GM21526 (cell line): ENCODE results near the gene CBX4.

Source experiments
- ATAC-seq: cut with Tn5 transposase; IDR thresholded peaks from one replicate; pipeline ENCODE4 v1.9.1; 2021; ENCODE audit warnings: moderate library complexity; ENCODE audit not compliant: unreplicated experiment, low FRiP score

Gene CBX4

DNA sequence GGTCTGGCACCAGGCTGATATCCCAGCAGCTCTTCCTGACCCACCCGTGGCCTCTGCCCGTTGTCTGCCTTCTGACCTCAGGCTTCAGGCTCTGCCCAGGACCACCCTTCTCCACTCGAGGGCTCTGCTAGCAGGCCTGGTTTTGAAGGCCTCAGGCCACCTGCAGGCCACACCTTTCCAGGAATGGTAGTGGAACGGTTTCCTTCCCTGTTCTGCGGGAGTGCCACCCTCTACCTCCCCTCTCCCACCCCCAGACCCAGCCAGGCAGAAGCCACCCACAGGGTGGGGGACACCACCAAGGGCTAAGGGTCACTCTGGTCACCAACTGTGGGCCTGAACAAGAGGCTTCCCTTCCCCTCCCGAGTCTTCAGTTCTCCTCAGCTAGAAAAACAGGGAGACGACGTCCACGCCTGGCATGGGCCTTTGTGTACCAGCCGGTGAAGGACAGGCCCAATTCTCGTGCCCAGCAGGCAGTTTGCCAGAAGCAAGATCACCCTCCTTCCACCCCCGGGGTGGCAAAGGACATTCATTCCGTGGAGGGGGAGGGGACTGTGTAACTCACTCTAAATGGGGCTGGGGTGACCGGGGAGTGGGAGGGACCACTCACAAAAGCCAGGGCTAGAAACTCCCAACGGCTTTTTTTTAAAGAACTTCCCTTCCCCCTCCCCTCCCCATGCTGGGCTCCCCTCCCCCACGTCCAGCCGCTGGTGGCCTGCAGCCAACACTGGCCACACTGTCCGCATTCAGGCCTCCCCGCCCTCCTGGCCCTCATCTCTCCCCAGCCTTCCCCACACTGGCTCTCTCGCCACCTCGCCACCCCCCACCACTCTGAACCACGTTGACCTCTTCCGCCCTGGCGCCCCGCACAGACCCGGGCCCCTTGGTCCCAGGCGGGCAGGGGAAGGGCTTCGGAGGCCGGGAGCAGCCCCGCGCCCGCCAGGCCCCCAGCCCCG is 7.7 kb downstream of the CBX4 start:
- no peak for ATAC-seq

DNA sequence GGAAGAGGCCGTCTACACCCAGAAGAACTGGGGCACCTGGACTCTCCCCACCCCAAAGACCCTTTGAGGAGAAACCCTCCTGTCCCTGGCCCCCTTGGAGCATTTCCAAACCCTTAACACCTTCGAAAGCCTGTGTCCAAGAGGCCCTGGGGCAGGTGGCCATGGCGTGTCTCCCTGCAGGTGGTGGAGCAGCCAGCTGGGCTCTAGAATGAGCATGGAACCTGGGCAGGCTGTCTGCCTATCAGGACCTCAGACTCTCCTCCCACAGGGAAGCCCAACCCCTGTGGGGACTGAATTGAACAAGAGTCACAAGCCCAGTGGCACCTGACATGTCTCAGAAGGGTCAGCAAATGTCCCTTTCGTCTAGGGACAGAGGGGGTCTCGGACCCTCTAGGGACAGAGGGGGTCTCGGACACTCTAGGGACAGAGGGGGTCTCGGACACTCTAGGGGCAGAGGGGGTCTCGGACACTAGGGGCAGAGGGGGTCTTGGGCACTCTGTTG is 8.4 kb downstream of the CBX4 start:
- ATAC-seq = no peak

DNA sequence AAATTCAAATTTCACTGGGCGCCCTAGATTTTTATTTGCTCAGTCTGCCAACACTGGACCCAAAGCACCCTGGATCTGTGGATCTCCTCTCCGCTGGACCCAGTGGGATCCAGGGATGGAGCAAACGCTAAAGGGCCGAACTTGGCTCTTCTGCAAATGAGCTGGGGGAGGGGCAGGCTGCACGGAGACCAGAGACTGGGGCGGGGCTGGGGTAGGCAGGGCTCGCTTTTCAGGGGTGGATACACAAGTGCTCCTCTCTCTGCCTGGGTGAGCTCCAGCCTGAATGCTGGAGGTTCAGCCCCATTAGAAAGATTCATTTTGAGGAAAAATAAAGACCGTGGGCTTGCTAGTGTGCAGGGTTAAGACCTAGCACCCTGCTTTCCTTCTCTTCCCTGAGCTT is 8.9 kb downstream of the CBX4 start:
- no peak for ATAC-seq

GRCh38 chr17:79829457-79829856 is 9.8 kb downstream of the CBX4 start:
- no peak for ATAC-seq

- no peak for ATAC-seq
Measured at GRCh38 chr17:79829004-79829403, 10.2 kb downstream of the CBX4 start.

DNA sequence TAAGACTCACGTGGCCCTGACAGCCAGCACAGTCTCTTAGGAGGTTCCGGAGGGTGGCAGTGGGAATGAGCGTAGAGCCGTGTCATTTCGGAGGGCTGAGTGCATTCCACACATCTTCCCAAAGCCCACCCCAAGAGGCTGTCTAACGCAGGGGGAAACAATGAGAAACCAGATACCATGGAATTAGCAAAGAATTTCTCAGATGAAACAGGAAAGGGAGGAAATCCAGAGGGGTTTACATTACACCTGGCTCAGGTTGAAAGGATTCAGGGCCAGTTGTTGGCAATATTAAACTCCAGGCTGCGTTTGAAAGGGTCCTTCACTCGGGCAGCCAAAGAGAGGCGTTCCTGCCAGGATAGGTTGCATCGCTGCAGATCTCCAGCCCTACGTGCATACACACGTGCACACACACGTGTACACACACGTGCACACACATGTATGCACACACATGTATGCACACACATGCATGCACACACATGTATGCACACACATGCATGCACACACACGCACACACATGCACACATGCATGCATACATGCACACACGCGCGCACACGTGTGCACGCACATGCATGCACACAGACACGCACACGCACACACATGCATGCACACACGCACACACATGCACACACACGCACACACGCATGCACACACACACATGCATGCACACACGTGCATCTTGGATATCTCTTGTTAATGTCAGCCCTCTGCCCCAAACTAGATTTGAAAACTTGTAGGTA is 12.2 kb downstream of the CBX4 start:
- no peak for ATAC-seq

DNA sequence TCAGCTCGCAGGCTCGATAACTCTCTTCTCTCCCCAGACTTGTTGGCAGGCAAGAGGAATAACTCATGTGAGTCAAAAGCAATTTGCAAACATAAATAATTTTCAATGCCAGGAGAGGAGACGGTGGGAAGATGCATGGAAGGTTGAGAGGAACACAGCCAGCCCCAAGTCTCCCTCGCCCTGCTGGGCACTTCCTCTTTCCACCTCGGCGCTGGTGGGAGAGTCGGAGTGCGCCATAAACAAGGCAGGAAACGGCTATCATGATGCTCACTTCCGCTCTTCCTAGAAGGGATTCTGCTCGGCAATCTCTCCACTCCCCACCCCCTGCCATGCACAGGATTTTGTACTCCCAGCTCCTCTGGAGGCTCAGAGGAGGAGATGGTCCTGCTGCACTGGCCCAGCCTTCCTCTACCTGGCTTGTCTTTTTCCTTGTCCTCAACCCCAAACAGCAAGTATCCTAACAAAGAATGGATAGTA is 13.0 kb downstream of the CBX4 start:
- ATAC-seq = no peak

- no peak for ATAC-seq
Measured at GRCh38 chr17:79825580-79825921, 13.7 kb downstream of the CBX4 start.

- no peak for ATAC-seq
Measured at GRCh38 chr17:79824893-79825579, 14.2 kb downstream of the CBX4 start.

GRCh38 chr17:79824234-79824633 is 15.0 kb downstream of the CBX4 start:
- no peak for ATAC-seq

DNA sequence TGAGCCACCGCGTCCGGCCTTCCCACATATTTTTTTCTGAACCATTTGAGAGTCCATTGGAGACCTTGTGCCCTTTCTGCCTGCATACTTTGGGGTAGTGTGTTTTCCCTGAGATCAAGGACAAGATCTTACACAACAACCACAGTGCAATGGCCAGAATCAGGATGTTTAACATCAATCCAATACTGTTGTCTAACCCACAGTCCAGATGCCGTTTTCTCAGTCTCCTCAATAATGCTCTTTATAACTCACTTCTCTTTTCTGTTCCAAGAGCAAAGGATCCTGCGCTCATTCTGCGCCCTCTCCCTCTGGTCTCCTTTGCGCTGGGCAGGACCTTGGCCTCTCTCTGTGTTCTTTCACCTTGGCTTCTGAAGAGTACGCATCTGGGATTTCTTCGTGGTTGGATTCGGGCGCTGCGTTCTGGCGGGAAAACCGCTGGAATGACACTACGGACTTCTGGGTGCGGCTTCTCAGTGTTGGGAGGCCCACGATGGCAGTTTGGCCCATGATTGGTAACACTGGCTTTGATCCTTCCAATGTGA is 16.6 kb downstream of the CBX4 start:
- no peak for ATAC-seq

DNA sequence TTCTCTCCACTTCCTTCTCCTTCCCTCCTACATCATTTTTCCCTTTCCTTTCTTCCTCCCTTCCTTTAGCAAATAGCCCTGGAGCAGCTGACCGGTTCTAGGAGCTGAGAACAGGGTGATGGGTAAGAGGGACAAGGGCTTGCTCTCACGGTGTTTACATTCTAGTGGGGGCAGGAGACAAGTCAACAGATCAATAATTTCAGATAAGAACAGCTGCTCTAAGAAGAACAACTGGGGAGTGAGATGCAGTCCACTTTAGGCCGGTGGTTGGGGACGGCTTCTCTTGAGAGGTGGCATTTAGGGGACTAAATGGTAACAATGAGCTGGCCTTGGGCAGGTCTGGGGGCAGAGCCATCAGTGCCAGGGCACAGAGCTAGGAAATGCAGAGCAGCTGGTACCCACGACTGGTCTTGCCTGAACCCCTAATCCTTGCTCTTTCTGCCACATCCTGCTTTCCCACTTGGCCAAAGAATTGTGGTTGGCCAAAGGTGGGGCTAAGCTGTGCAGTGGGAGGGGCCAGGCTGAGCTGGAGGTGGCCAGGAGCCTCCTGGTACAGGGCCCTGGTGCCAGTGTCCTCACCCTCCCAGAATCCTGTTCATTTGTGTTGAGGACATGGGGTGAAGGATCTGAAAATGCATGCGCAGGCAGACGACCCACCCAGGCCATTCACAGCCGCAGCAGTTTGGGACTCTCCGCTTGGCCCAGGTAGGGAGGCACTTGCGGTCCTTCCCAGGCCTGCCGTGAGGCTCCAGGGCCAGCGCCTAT is 17.7 kb downstream of the CBX4 start:
- ATAC-seq = no peak

DNA sequence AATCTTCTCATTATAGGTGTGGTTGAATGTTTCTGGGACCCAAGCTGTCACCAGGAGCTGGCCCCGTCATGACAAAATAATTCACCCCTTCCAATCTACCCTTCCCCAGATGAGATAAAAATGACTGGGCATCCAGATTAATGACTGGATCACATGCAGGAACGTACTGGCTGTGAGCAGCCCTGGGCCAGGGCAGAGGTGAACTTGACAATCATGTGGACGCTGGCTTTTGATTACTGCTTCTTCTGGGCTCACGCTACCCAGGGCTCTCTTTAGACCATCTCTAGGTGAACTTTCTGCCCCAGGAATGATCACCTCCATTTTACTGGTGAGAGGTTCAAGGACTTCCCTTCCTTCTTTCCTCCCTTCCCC is 18.3 kb downstream of the CBX4 start:
- ATAC-seq = no peak

DNA sequence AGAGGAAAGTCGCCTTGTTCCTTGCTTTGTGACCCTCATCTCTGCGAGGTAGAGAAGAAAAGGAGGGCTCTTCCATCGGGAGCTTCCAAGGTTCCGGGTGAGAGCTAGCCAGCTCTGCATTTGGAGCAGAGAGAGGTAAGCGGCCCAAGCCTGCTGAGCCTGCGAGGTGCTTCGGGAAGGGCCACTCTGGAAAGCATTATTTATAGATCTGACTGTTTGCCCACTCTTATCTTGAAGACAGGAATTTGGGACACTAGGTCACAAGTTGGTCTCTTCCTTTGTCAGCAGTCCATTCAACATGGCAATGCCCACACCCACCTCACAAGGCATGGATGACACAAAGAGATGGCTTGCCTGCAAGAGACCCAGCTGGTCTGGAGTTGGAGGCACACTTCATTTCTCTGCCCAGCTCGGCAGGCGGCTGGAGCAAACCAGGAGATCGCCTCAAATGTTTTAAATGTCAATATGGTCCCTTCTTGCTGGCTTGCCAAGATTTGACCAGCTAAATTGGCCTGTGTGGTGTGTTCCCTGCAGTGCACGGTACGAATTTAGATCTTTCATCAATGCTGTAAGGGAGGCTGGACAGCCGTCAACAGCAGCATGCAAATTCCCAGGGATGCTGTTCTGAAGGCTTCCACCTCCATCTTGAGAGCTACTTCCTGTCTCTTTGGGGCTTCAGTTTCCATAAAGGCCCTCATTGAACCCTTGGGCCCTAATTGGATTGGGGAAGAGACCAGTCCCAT is 19.5 kb downstream of the CBX4 start:
- no peak for ATAC-seq

DNA sequence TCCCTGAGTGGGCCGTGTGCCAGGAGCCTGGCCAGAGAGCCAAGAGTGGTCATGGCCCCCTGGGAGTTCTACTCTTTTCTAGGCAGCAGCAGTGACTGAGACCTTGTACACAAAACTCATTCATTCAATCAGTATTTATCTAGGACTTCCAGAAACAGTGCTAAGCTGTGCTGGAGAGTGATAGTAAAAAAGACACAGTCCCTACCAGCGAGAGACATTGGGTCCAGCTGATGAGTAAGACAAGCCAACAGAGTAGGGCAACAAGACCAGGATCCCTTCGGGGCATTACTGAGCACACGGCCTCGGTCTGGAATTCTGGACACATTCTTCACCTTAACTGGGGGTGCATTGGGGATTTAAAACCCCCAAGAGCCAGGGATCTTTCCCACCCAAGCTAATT is 20.2 kb downstream of the CBX4 start:
- no peak for ATAC-seq

DNA sequence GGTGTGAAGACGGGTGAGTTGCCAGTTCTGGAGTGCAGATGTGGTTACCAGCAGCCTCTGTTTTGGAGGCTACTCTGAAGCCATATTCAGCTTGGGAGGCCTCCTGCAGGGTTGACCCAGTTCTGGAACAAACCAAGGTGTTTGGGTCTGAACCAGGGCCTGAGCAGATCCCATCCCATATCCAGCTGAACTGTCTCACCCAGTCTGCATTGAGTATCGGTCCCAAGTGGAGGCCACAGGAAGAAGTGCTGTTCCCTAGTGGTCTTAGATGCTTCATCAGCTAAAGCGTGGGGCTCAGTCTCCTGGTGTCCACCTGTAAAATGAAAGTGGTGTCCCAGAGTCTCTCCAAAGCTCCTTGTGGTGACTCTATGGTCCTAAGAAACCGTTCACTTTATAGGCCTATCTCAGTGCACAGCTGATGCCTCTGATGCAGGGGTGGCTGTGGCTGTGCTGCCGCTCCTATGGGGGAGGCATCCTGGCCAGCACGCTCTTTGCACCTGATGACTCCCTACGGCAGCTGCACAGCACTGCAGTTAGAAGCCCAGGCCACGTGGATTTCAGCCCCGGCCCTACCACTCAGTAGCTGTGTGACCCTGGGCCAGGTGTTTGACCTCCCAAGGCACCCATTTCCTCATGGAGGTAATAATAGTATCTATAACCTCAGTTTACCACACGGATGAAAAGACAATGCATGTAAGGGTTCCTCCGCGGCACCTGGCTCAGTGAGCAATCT is 21.0 kb downstream of the CBX4 start:
- ATAC-seq = no peak

- ATAC-seq = no peak
Measured at GRCh38 chr17:79815836-79816461, 23.3 kb downstream of the CBX4 start.
